Thyroid gland (tissue), 4 donors: ENCODE data around the gene TTI1.

Experiments used
- CTCF ChIP-seq, 6 experiments: fragments of 200-600 bp in 3 of 6; fragments of 450-650 bp in 3 of 6; sonication (generic) in 3 of 6; IDR thresholded peaks; one replicate each; pipeline ENCODE4 v1.5.1; 2016 to 2019; ENCODE audit warnings: antibody characterized with exemption in 6 of 6, mild to moderate bottlenecking in 2 of 6, inconsistent platforms in 1 of 6, moderate library complexity in 1 of 6
- POLR2A ChIP-seq, 2 donors: fragments of 450-650 bp; IDR thresholded peaks; one replicate each; pipeline ENCODE4 v1.6.1; 2017; ENCODE audit warnings: antibody characterized with exemption in 2 of 2, mild to moderate bottlenecking in 2 of 2, moderate library complexity in 1 of 2

GRCh38 chr20:38024496-38024895 is 8.8 kb downstream of the TTI1 start:
- TF ChIP-seq CTCF (IDR thresholded peaks at IDR 0.05) (no peak), POLR2A (IDR thresholded peaks at IDR 0.05) (no peak)
